Stomach (tissue), 4 donors: ENCODE measurements around the gene PLEKHH1.

Source experiments
- EP300 ChIP-seq: sonication (generic); formaldehyde crosslinking; IDR thresholded peaks from one replicate; pipeline ENCODE4 v1.6.1; 2017; ENCODE audit warnings: antibody characterized with exemption
- TF ChIP-seq, protein P1 (sequence below), 7 experiments: fragments of 450-650 bp in 4 of 7; fragments of 200-600 bp in 3 of 7; sonication (generic) in 3 of 7; IDR thresholded peaks; one replicate each; pipeline ENCODE4 v1.5.1; 2016 to 2019; ENCODE audit warnings: antibody characterized with exemption in 7 of 7, control low read depth in 2 of 7, mild to moderate bottlenecking in 1 of 7

- TF ChIP-seq, protein P1, sequence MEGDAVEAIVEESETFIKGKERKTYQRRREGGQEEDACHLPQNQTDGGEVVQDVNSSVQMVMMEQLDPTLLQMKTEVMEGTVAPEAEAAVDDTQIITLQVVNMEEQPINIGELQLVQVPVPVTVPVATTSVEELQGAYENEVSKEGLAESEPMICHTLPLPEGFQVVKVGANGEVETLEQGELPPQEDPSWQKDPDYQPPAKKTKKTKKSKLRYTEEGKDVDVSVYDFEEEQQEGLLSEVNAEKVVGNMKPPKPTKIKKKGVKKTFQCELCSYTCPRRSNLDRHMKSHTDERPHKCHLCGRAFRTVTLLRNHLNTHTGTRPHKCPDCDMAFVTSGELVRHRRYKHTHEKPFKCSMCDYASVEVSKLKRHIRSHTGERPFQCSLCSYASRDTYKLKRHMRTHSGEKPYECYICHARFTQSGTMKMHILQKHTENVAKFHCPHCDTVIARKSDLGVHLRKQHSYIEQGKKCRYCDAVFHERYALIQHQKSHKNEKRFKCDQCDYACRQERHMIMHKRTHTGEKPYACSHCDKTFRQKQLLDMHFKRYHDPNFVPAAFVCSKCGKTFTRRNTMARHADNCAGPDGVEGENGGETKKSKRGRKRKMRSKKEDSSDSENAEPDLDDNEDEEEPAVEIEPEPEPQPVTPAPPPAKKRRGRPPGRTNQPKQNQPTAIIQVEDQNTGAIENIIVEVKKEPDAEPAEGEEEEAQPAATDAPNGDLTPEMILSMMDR (IDR thresholded peaks at IDR 0.05) = no peak
- TF ChIP-seq EP300 = no peak
Observed at GRCh38 chr14:67514203-67514607, 18.9 kb upstream of the PLEKHH1 start.
